K562 treated with DMSO at 1 percent for 24 hours (cell line): Measurements from ENCODE around the gene B4GALNT1. TPM values are rescaled to one million over a fixed set of nuclear protein-coding genes. Genes with fewer than 3 reads are reported as not detected.

Source experiments
- total RNA-seq: library from RNA; unstranded; fragments of 300-600 nt; gene quantifications from 2 replicates; pipeline ENCODE4 v1.2.3, GENCODE V29; 2022; ENCODE audit warnings: low read depth; ENCODE audit not compliant: insufficient read depth

B4GALNT1 gene
- 67.2 and 69.6 TPM in 2 replicates for total RNA-seq

DNA sequence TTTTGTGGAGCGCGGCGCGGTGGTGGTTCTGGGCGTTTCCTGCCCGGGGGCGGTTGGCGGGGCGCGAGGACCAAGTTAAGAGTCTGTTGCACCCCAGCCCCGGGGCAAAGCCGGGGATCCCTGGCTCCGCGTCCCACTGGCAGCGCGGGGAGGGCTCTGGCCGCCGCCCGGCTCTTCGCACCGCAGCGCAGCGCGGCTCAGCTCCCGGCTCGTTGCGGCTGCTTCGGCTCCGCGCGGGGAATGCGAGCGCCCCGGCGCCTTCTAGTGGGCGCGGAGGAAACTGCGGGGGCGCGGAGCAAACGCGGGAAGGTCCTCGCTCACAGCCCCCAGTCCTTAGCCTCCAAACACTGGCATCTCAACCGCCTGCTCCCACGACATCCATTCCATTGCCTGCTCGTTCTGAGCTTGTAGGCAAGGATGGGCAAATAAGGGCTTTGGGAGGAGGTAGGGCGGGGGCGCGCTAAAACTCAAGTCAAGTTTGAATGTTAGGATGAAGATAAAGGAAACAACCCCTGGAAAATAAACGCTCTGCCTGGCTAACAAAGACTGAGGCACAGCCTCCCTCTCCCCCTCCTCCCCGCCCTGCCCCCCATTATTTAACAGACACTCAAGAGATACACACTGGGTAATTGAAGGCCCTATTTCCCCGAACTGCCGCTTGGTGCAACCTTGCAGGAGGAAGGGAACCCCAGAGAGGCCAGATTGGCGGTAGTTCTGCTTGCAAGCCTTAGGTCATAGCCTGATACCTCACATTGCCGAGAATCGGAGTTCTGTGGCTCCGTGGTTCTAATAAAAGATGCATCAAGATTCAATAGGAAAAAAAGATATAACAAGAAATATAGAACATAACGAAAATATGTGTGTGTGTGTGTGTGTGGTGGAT lies at the start of gene B4GALNT1:
TSS of gene B4GALNT1 (minus strand) at position 244 of the 883 bp plus-strand sequence. CDS start 1,069 bp downstream, outside the sequence.

DNA sequence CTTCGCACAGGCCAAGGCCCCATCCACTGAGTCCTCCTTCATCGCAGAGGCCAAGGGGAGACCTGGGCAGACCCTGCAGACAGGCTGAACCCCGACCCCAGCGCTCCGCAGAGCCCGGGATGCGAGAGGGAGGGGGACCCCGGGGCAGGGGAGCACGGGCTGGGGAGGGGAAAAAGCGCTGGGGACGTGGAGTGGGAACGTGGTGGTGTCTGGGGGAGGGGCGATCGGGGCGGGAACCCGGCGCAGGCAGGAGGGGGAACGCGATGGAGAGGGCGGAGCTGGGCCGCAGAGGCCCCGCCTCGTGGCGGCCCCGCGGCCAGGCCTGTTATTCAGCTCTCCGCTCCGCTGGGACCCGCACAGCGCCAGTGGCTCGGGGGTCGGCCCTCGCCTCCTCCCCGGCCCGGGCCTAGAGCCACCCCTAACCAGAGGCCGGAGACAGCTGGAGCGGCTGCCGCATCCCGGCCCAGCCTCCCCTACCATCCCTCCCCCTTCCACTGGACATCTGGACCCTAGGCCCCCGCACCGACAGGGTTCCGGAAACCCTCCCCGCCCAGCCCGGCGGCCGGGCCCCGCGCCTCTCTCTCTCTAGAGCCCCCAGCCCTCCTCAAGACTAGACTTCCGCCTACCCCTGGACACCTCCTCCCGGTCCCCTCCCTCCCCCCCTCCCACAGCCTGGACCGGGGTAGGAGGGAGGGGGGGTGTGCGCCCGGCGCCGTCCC lies 21.7 kb downstream of the B4GALNT1 start, which contains the start of gene ARHGEF25:
TSS of gene ARHGEF25 (plus strand) at position 328 of the 719 bp plus-strand sequence. CDS start 460 bp downstream, outside the sequence.

DNA sequence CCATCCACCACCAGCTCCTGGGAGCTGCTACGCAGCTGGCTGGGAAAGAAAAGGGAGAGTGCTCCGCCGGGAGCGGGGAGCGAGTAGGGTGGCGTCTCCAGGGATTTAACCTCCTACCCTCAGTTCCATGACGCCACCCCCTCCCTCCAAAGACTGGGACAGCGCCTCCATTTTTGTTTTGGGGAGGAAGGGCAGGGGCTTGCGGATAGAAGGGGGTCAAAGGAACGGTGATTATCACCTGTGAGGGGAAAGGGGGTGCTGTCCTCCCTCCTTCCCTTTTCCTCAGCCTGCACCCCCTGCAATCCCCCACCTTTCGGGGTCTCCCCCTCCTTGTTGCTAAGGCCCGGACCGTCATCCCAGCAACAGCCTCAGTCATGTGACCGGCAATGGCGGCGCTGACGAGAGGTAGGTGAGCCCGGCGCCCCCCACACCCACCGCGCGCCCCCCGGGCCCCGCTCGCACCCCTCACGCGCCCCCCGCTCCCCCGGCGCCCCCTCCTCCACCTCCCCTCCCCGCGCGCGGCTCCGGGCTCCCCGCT lies 28.5 kb downstream of the B4GALNT1 start, which contains the start of gene DTX3:
TSS of gene DTX3 (plus strand) at position 371 of the 538 bp plus-strand sequence. CDS start 1,694 bp downstream, outside the sequence.

DNA sequence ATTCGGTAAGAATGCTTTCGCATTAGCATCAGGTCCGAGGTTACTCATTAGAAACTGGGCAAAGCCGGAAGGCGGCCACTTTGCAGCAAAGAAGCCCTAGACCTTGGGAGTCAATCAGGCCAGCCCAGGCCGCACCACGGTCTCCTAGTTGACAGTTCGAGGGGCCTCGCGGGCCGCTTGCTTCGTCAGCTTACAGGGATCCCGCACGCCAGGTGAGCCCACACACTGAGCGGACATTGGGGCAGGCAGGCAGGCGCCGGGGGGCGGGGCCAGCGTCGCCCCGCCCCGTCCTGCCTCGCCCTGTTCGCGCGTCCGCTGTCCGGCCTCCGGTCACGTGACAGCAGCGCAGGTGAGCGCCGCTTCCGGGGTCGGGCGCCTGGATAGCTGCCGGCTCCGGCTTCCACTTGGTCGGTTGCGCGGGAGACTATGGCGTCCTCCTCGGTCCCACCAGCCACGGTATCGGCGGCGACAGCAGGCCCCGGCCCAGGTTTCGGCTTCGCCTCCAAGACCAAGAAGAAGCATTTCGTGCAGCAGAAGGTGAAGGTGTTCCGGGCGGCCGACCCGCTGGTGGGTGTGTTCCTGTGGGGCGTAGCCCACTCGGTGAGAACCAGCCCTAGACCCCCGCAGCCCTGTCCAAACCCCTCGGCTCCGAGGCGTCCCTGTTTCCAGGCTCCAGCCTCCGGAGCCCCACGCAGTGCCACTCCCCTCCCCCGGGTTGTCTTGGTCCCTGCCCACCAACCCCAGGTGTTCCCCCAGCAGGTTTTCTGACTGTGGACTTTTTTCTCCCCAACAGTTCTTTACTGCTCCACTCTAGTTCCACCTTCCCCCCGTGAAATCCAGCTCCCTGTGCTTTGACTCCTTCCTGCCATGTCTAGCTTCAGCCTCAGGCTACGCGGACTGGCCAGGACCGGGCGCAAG lies 41.9 kb downstream of the B4GALNT1 start, which contains the start of gene PIP4K2C:
TSS of gene PIP4K2C (plus strand) at position 329 of the 918 bp plus-strand sequence. CDS start at position 427, 98 bp downstream.

Other genes starting within 250 kb of the B4GALNT1 start
- gene R3HDM2, start 202.2 kb downstream of the B4GALNT1 start, total RNA-seq: 23.0 and 24.6 TPM in 2 replicates
- gene INHBC, start 198.4 kb downstream of the B4GALNT1 start, total RNA-seq: 0.27 and 0.32 TPM in 2 replicates
- 63.1 and 79.5 TPM in 2 replicates for gene INHBE, start 177.9 kb downstream of the B4GALNT1 start, total RNA-seq
- 0.80 and 2.3 TPM in 2 replicates for gene GLI1, start 173.4 kb downstream of the B4GALNT1 start, total RNA-seq
- 7.9 and 8.7 TPM in 2 replicates for gene ARHGAP9, start 153.3 kb downstream of the B4GALNT1 start, total RNA-seq
- 479 TPM in 2 replicates for gene MARS1, start 145.1 kb downstream of the B4GALNT1 start, total RNA-seq
- gene DDIT3, start 112.7 kb downstream of the B4GALNT1 start, total RNA-seq: 196 and 208 TPM in 2 replicates
- 26.8 and 32.7 TPM in 2 replicates for gene MBD6, start 110.4 kb downstream of the B4GALNT1 start, total RNA-seq
- 184 and 186 TPM in 2 replicates for gene DCTN2, start 86.0 kb downstream of the B4GALNT1 start, total RNA-seq
- 11.0 and 12.9 TPM in 2 replicates for gene KIF5A, start 83.2 kb downstream of the B4GALNT1 start, total RNA-seq
- gene PIP4K2C, start 42.0 kb downstream of the B4GALNT1 start, total RNA-seq: 34.6 and 38.6 TPM in 2 replicates
- not detected in 2 replicates for gene DTX3, start 28.4 kb downstream of the B4GALNT1 start, total RNA-seq
- 16.4 and 17.6 TPM in 2 replicates for gene ARHGEF25, start 21.8 kb downstream of the B4GALNT1 start, total RNA-seq
- 291 and 302 TPM in 2 replicates for gene OS9, start 60.9 kb upstream of the B4GALNT1 start, total RNA-seq
- 0.38 and 0.45 TPM in 2 replicates for gene AGAP2, start 105.5 kb upstream of the B4GALNT1 start, total RNA-seq
- 17.6 and 19.4 TPM in 2 replicates for gene TSPAN31, start 111.8 kb upstream of the B4GALNT1 start, total RNA-seq
- gene CDK4, start 119.1 kb upstream of the B4GALNT1 start, total RNA-seq: 148 and 150 TPM in 2 replicates
- gene MARCHF9, start 121.9 kb upstream of the B4GALNT1 start, total RNA-seq: 12.7 and 13.9 TPM in 2 replicates
- 1.5 and 1.9 TPM in 2 replicates for gene CYP27B1, start 133.9 kb upstream of the B4GALNT1 start, total RNA-seq
- gene METTL1, start 138.9 kb upstream of the B4GALNT1 start, total RNA-seq: 3.0 and 5.5 TPM in 2 replicates
- 5.8 and 6.3 TPM in 2 replicates for gene EEF1AKMT3, start 139.4 kb upstream of the B4GALNT1 start, total RNA-seq
- 27.2 and 32.6 TPM in 2 replicates for gene TSFM, start 149.6 kb upstream of the B4GALNT1 start, total RNA-seq
- 0.94 and 2.1 TPM in 2 replicates for gene AVIL, start 185.5 kb upstream of the B4GALNT1 start, total RNA-seq
- 118 and 123 TPM in 2 replicates for gene CTDSP2, start 213.5 kb upstream of the B4GALNT1 start, total RNA-seq